HG03432 (cell line): ENCODE results near the gene KANTR.
A peak's percentile ranks its signal among the peaks of the same experiment; 100 is the strongest.

Experiments used
- ATAC-seq: cut with Tn5 transposase; IDR thresholded peaks from one replicate; pipeline ENCODE4 v1.9.1; 2021; ENCODE audit warnings: mild to moderate bottlenecking, moderate library complexity; ENCODE audit not compliant: unreplicated experiment

Gene KANTR, protein sequence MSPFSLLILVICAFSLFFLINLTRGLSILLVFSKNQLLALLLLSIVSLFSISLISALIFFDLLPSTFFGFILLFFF

DNA sequence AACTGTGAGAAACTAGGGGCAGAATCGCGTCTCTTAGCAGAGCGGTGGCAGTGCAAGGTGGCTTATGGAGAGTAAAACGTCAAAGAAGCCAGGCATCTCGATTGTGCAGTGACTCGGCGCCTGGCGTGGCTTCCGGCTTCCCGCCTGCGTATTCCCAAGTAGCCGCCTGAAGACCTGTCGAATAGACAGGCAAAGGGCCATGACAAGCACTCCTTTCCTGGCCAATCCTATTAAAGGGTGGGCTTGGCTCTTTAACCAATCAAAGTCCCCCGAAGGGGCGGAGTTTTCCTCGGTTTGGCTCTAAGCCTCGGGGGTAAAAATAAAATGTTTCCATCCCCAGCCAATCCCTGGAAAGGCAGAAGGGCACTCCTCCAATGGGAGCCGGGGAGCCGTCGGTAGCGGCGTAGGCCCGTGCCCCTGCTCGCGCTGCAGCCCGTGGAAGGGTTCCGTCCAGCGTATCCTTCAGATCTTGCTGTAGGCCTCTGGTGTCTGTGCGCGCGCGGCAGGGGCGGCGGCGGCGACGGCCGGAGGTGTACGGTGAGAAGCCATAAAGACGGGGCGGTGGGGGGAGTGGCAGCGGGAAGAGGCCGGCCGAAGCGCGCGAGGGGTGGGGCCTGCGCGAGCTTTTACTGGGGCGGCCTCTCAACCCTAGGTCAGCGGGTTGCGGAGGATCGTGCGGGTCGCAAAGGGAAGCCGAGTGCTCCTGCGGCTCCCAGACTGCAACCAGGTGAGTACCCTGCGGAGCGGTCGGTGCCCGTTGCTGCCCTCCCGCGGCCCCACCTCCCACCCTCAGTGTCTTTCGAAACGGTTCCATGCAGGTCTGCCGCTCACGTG, at the start of gene KANTR:
Gene KANTR, plus strand, starts transcription at position 395 of the 834 bp plus-strand sequence. CDS start 30,131 bp downstream, outside the sequence.
- peak; percentile 85 for ATAC-seq

GRCh38 chrX:53044995-53045394, 48.9 kb upstream of the KANTR start:
- ATAC-seq = no peak

DNA sequence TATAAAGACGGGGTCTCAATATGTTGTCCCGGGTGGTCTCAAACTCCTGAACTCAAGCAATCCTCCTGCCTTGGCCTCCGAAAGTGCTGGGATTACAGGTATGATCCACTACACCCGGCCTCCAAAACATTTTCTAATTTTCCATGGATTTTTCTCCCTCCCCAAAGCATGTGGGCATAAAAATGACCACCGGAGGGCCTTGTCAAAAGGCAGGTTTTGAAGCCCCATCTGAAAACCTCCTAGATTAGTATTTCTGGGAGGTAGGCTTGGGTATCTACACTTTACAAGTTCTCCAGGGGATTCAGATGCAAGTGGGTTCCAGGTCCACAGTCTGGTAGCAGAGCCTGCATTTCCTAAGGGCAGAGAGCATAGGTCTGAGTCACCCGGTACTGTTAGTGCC, 46.7 kb upstream of the KANTR start:
- ATAC-seq = no peak

DNA sequence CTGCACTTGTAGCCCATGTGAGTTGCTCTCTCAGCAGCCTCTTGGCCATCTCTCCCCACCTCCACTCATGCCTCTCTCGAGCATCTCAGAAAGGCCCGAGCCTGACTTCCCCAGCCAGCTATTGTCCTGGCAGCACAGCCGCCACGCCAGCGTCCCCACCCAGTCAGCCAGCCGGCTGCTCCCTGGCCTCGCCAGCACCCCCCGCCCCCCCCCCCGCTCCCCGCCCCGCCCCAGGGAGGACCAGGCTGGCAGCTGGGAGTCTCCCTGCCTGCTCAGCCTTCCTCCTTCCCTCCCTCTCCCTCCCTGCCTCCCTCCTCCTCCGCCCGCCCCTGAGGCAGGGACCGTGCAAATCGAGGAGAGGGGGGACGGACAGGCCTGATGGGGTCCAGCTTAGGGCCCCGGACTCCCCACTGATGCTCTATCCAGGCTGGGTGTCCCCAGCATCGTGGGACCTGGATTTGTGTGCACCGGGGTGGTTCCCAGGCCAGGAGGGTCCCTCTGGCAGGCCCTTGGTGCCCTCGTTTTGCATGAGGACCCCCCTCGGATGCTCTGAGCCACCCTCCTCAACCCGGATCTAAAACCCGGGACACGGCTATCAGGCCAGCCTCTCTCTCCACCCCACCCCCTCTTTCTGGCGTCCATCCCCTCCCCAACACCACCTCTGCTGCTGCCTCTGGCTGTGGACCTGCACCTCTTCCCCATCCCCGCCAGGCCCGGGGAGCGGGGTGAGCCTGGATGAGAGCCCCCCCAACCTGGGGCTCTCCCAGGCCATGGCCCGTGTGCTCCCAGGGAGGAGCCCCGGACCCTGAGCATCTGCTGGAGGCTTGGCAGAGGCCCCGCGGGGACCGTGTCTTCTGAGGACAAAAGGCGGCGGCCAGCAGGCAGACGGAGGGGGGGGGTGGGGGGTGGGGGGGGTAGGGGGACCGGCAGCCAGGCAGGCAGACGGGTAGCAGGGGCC, 45.5 kb upstream of the KANTR start, which contains the start of gene GPR173:
Gene GPR173, plus strand, starts transcription at position 621 of the 958 bp plus-strand sequence. CDS start 27,833 bp downstream, outside the sequence.
- no peak for ATAC-seq

- ATAC-seq = no peak
These were observed 44.8 kb upstream of the KANTR start for GRCh38 chrX:53049127-53049517.

DNA sequence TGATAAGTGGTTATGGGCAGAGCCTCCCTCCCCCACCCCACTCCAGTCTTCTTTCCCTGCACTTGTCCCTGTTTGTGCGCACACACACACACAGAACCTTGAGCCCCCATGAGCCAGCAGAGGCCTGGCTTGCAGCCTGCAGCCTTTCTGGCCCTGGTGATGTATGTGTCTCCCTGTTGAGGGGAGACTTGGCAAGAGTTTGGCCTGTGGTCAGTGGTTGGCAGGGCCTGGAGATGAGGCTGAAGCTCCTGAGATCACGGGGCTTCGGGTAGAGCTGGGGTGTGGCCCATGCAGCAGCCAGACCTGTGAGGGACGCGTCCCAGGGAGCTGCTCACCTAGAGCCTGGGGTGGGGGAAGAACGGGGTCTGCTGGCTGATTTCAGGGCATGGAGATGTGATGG, 43.1 kb upstream of the KANTR start:
- ATAC-seq = no peak

GRCh38 chrX:53055244-53055849, 38.6 kb upstream of the KANTR start:
- no peak for ATAC-seq

DNA sequence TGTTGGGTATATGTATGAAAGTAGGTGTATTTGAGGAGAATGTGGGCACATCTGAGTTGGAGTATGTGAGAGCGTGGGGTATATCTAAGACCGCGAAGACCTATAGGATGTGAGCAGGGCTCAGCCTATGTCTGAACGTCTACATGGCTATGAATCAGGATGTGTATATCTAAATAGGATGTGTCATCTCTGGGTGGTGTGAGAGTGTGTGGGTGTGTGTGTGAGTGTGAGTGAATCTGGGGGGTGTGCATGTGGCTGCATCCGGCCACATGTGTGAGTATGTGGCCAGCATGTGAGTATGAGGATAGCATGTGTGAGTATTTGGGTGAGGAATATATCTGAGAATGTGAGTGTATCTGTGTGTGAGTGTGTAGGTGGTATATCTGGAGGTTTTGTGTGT, 37.6 kb upstream of the KANTR start:
- no peak for ATAC-seq

GRCh38 chrX:53065104-53065503, 28.8 kb upstream of the KANTR start:
- no peak for ATAC-seq

- no peak for ATAC-seq
These were observed 22.9 kb upstream of the KANTR start for GRCh38 chrX:53071064-53071463.

DNA sequence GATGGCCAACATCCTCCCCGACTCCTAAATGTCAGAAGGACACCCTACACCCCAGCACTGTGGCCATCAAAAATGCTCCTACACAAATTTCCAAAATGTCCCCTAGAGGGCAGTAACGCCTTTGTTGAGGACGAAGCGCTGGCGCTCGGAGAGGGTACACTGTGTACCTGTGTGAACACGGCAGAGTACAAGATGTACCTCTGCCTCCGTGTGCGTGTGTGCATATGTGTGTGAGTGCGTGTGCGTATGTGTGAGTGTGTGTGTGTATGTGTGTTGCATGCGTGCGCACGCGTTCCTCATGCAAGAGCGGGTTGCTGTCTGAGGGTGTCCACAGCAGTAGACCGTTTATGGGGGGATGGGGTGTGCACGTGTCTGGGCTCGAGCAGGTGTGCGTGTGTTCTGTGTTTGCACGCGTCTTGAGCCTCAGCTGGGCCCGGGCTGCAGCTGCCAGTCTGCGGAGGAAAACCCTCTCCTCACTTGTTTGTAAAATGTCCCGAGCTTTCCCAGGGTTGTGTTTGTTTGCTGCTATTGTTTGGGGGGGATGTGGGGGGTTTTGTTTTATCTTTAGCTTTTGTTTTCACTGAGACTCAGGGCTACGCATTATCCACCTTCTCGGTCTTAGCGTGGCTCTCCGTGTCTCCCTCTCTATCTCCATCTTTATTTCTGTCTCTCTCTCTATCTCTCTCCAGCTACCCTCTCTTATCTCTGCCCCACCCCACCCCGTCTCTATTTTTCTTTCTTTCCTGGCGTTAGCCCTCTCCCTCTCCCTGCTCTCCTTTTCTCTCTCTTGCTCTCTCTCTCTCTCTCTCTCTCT, 22.1 kb upstream of the KANTR start:
- peak; percentile 83 for ATAC-seq

GRCh38 chrX:53072418-53073114, 21.4 kb upstream of the KANTR start:
- ATAC-seq = no peak

- ATAC-seq = no peak
These were observed 20.8 kb upstream of the KANTR start for GRCh38 chrX:53073115-53073586.

DNA sequence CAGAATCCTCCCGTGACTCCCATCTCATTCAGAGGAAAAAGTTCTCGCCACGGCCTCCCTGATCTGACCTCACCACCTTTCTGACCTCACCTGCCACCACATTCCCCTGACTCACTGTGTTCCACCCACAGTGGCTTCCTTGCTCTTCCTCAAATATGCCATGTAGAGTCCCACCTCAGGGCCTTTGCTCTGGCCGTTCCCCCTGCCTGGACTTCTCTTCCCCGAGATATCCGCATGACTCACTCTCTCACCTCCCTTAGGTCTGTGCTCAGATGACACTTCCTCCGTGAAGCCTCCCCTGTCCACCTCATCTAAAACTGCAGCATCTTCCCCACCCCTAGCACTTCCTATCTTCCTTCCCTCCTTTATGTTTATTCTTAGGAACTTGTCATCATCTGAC, 18.9 kb upstream of the KANTR start:
- no peak for ATAC-seq

GRCh38 chrX:53076671-53077070, 17.3 kb upstream of the KANTR start:
- no peak for ATAC-seq

DNA sequence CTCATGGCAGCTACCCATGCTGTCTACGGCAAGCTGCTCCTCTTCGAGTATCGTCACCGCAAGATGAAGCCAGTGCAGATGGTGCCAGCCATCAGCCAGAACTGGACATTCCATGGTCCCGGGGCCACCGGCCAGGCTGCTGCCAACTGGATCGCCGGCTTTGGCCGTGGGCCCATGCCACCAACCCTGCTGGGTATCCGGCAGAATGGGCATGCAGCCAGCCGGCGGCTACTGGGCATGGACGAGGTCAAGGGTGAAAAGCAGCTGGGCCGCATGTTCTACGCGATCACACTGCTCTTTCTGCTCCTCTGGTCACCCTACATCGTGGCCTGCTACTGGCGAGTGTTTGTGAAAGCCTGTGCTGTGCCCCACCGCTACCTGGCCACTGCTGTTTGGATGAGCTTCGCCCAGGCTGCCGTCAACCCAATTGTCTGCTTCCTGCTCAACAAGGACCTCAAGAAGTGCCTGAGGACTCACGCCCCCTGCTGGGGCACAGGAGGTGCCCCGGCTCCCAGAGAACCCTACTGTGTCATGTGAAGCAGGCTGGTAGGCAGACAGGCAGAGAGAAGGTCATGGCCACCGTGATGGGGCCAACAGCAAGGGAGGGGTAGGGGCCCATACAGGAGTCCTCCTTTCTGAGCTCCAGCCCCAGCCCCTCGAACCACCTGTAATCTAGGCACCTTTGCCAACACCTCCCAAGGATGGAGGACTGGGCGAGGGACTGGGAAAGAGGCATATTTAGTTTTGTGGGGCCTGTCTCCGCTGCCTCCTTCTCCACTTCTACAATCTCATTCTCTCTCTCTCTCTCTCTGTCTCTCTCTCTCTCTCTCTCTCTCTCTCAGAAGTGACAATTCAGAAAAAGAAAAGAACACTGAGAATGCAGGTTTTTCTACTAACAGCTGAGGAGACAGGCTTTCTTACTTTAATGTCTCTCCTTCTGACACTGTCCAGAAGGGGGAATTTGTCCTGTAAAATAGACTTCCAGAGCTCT, 16.4 kb upstream of the KANTR start:
- ATAC-seq = no peak

DNA sequence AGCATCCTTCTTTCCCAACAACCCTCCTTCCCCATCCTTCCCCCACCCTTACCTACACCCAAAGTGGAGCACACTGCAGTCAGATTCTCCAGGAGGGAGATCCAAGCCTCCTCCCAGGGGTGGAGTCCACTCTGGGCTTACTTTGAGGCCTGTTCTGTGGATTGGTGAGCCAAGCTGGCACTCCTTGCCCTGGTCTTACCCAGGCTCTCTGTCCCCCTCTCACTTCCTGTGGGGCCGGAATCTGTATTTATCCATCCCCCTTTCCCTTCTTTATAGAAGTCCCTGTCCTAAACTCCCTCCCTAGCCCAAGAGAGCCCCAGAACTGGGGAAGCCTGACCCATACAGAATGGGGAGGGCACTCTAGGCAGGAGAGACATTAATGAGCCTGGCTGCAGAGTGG, 15.0 kb upstream of the KANTR start:
- ATAC-seq = no peak
